ENCODE results near the gene RUFY1.
A peak's percentile ranks its signal among the peaks of the same experiment; 100 is the strongest.

DNA sequence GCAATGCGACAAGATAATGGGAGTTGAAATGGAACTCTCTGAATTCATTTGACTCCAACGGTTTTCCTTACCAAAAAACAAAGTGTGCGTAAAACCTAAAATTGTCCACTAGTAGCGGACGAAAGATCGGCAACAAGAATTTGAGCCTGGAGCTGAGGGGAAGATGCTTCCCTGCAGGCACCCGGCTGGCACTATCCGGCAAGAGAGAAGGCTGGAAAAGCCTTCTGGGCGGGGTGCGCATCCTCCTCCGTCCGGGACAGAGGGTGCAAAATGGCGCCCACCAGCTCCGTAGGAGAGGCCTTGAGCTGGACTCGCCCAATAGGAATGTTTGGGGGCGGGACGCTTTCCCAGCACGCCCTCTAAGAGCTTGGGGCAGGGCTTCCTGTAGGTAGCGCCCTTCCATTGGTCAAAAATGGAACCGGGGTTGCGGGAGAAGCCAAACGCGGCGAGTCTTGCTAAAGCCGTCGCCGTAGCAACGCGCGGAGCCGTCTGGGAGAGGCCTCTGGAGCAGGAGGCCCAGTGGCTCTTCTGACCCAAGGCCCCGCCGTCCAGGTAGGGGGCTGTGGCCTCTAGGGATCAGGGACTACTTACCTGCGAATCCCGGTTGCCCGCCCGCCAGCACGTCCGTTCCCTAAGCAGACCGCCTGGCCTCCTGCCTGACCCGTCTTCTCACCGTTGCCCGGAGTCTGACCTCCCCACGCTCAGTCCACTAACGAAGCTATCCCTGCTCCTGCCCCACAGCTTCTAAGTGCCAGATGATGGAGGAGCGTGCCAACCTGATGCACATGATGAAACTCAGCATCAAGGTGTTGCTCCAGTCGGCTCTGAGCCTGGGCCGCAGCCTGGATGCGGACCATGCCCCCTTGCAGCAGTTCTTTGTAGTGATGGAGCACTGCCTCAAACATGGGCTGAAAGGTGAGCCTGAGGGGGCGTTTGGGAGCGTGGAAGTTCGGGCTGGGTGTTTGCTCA, 9.2 kb downstream of the RUFY1 start:
- TF ChIP-seq, protein P1, sequence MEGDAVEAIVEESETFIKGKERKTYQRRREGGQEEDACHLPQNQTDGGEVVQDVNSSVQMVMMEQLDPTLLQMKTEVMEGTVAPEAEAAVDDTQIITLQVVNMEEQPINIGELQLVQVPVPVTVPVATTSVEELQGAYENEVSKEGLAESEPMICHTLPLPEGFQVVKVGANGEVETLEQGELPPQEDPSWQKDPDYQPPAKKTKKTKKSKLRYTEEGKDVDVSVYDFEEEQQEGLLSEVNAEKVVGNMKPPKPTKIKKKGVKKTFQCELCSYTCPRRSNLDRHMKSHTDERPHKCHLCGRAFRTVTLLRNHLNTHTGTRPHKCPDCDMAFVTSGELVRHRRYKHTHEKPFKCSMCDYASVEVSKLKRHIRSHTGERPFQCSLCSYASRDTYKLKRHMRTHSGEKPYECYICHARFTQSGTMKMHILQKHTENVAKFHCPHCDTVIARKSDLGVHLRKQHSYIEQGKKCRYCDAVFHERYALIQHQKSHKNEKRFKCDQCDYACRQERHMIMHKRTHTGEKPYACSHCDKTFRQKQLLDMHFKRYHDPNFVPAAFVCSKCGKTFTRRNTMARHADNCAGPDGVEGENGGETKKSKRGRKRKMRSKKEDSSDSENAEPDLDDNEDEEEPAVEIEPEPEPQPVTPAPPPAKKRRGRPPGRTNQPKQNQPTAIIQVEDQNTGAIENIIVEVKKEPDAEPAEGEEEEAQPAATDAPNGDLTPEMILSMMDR (IDR thresholded peaks at IDR 0.05) = peak in 2 of 4 donors; percentile 28 to 32
- peak; percentile 86 for TF ChIP-seq POLR2A (IDR thresholded peaks at IDR 0.05)

Measured in right lobe of liver (tissue), 4 donors.